Neural cell (in vitro differentiated cells): ENCODE measurements around the gene RPUSD1. TPM values are rescaled to one million over a fixed set of nuclear protein-coding genes. Genes with fewer than 3 reads are reported as not detected.

Experiments
- H2AFZ ChIP-seq: fragments of 200-600, 300-800 bp; sonication (generic), shearing (Covaris generic); 2 replicates; pipeline ENCODE4 v1.6.0; 2014; ENCODE audit warnings: low read depth, mild to moderate bottlenecking, antibody characterized with exemption, low read length, moderate library complexity
- H3F3A ChIP-seq: fragments of 200-600 bp; shearing (Covaris generic); 2 replicates; pipeline ENCODE4 v1.6.1; 2016; ENCODE audit warnings: mild to moderate bottlenecking, moderate library complexity, mixed read lengths, antibody characterized with exemption, low read length; ENCODE audit not compliant: insufficient read depth, poor library complexity, severe bottlenecking
- H3K27ac ChIP-seq: fragments of 200-600, 300-800 bp; sonication (generic), shearing (Covaris generic); 2 replicates; pipeline ENCODE4 v1.5.1; 2014; ENCODE audit warnings: mild to moderate bottlenecking, low read length, moderate library complexity
- H3K27me3 ChIP-seq: fragments of 300-800, 200-600 bp; sonication (generic), shearing (Covaris generic); 2 replicates; pipeline ENCODE4 v1.6.0; 2014; ENCODE audit warnings: mild to moderate bottlenecking, low read depth, low read length, moderate library complexity; ENCODE audit not compliant: insufficient read depth
- H3K36me3 ChIP-seq: fragments of 300-800, 200-600 bp; sonication (generic), shearing (Covaris generic); 2 replicates; pipeline ENCODE4 v1.5.1; 2014; ENCODE audit warnings: mild to moderate bottlenecking, antibody characterized with exemption, low read length, moderate library complexity; ENCODE audit not compliant: insufficient read depth
- H3K4me2 ChIP-seq: fragments of 300-800, 200-600 bp; sonication (generic), shearing (Covaris generic); 2 replicates; pipeline ENCODE4 v1.6.0; 2014; ENCODE audit warnings: mild to moderate bottlenecking, low read length
- H3K4me3 ChIP-seq: fragments of 300-800, 200-600 bp; sonication (generic), shearing (Covaris generic); 2 replicates; pipeline ENCODE4 v1.5.1; 2014; ENCODE audit warnings: mild to moderate bottlenecking, low read length, moderate library complexity
- H3K79me2 ChIP-seq: fragments of 200-600 bp; shearing (Covaris generic); replicated peaks from 2 replicates; pipeline ENCODE4 v1.6.0; 2014; ENCODE audit warnings: mild to moderate bottlenecking, low read length, moderate library complexity; ENCODE audit not compliant: insufficient read depth
- H3K9ac ChIP-seq: fragments of 300-800, 200-600 bp; sonication (generic), shearing (Covaris generic); 2 replicates; pipeline ENCODE4 v1.6.1; 2016; ENCODE audit warnings: mild to moderate bottlenecking, low read length, mixed read lengths
- H3K9me2 ChIP-seq: fragments of 200-600 bp; shearing (Covaris generic); 2 replicates; pipeline ENCODE4 v1.6.1; 2016; ENCODE audit warnings: mild to moderate bottlenecking, low read length, mixed read lengths; ENCODE audit not compliant: insufficient read depth
- H3K9me3 ChIP-seq: fragments of 200-600, 300-800 bp; sonication (generic), shearing (Covaris generic); 2 replicates; pipeline ENCODE4 v1.6.1; 2016; ENCODE audit warnings: mild to moderate bottlenecking, mixed run types, low read length, moderate library complexity, mixed read lengths
- H4K20me1 ChIP-seq: fragments of 200-600 bp; shearing (Covaris generic); 2 replicates; pipeline ENCODE4 v1.6.1; 2016; ENCODE audit warnings: mild to moderate bottlenecking, mixed run types; ENCODE audit not compliant: insufficient read depth
- EP300 ChIP-seq: fragments of 450-650 bp; conservative IDR thresholded peaks from 2 replicates; pipeline ENCODE4 v1.6.1; 2014; ENCODE audit warnings: antibody characterized with exemption, mild to moderate bottlenecking, moderate library complexity; ENCODE audit not compliant: poor library complexity, severe bottlenecking
- EZH2 ChIP-seq: fragments of 200-600, 300-800 bp; shearing (Covaris generic), sonication (generic); IDR thresholded peaks from 2 replicates; pipeline ENCODE4 v1.6.1; 2014; ENCODE audit warnings: antibody characterized with exemption, low read length, borderline replicate concordance, mild to moderate bottlenecking; ENCODE audit not compliant: insufficient read depth, poor library complexity, severe bottlenecking
- MXI1 ChIP-seq: fragments of 450-650 bp; conservative IDR thresholded peaks from 2 replicates; pipeline ENCODE4 v1.6.1; 2014; ENCODE audit warnings: antibody characterized with exemption, mild to moderate bottlenecking; ENCODE audit not compliant: poor library complexity, severe bottlenecking
- POLR2AphosphoS5 ChIP-seq: IDR thresholded peaks from 2 replicates; pipeline ENCODE4 v1.6.1; 2012
- RAD21 ChIP-seq: fragments of 450-650 bp; conservative IDR thresholded peaks from 2 replicates; pipeline ENCODE4 v1.6.1; 2014; ENCODE audit warnings: antibody characterized with exemption, mild to moderate bottlenecking, moderate library complexity
- SMC3 ChIP-seq: fragments of 450-650 bp; conservative IDR thresholded peaks from 2 replicates; pipeline ENCODE4 v1.6.1; 2014; ENCODE audit warnings: antibody characterized with exemption, mild to moderate bottlenecking, moderate library complexity; ENCODE audit not compliant: poor library complexity
- TAF1 ChIP-seq: IDR thresholded peaks from 2 replicates; pipeline ENCODE4 v1.6.1; 2012; ENCODE audit warnings: low read depth
- polyA plus RNA-seq: library from polyadenylated mRNA; depleted of rRNA; stranded (reverse); fragments of >200 nt; gene quantifications from 2 replicates; pipeline ENCODE4 v1.2.3, GENCODE V29; 2014
- TF ChIP-seq, protein P1 (sequence below): IDR thresholded peaks from 2 replicates; pipeline ENCODE4 v1.6.1; 2012; ENCODE audit warnings: borderline replicate concordance
- TF ChIP-seq, protein P2 (sequence below): fragments of 450-650 bp; IDR thresholded peaks from 2 replicates; pipeline ENCODE4 v1.5.1; 2014; ENCODE audit warnings: antibody characterized with exemption, mild to moderate bottlenecking, moderate library complexity; ENCODE audit not compliant: poor library complexity, severe bottlenecking

The RPUSD1 gene
- polyA plus RNA-seq, 1 donor from 2014 or later: 42.4 TPM

DNA sequence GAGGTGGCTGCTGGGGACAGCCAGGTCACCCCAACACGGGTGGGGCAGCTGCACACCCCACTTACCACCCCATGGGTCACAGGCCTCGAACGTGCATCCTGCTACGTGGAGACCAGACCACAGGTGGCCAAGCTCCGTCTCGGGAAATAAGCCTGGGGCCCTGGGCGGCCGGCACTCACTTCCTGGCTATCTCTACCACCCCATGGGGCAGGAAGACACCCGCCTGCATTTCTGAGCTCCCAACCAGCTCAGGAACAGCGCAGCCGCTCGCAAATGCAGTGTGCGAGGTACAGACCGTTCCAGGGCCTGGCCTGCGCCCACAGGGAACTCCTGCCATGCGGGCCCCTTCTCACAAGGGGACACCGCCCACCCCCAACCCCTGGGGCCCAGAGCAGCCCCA lies 17.3 kb upstream of the RPUSD1 start:
- H3K36me3 ChIP-seq: no peaks in the 10 kb centered on the region
- no peaks in the 10 kb centered on the region for H3K9me3 ChIP-seq
- no peak overlapping the region for H3K27ac ChIP-seq
- TF ChIP-seq TAF1: no peak
- no peak for TF ChIP-seq MXI1
- TF ChIP-seq POLR2AphosphoS5: no peak
- TF ChIP-seq RAD21: no peak
- no peak for TF ChIP-seq SMC3
- no peak overlapping the region for H3K4me2 ChIP-seq
- H4K20me1 ChIP-seq: no peaks in the 10 kb centered on the region
- H3K79me2 ChIP-seq: no peaks in the 10 kb centered on the region
- no peaks in the 10 kb centered on the region for H3K9me2 ChIP-seq
- no peak overlapping the region for H3K4me3 ChIP-seq
- peaks cover 9% of the 10 kb centered on the region for H3K27me3 ChIP-seq
- H3F3A ChIP-seq: no peaks in the 10 kb centered on the region
- no peak overlapping the region for H3K9ac ChIP-seq
- H2AFZ ChIP-seq: no peak overlapping the region

GRCh38 chr16:804193-805048 lies 16.2 kb upstream of the RPUSD1 start:
- Histone ChIP-seq H3K9me3 (no peaks in the 10 kb centered on the region), H3K36me3 (no peaks in the 10 kb centered on the region), H3K27me3 (peaks cover 15% of the 10 kb centered on the region), H4K20me1 (no peaks in the 10 kb centered on the region), H3K9ac (no peak overlapping the region), H3K27ac (no peak overlapping the region), H3K9me2 (no peaks in the 10 kb centered on the region), H3K79me2 (no peaks in the 10 kb centered on the region), H3K4me2 (no peak overlapping the region), H3K4me3 (no peak overlapping the region), H3F3A (no peaks in the 10 kb centered on the region), H2AFZ (no peak overlapping the region)
- TF ChIP-seq, protein P1, sequence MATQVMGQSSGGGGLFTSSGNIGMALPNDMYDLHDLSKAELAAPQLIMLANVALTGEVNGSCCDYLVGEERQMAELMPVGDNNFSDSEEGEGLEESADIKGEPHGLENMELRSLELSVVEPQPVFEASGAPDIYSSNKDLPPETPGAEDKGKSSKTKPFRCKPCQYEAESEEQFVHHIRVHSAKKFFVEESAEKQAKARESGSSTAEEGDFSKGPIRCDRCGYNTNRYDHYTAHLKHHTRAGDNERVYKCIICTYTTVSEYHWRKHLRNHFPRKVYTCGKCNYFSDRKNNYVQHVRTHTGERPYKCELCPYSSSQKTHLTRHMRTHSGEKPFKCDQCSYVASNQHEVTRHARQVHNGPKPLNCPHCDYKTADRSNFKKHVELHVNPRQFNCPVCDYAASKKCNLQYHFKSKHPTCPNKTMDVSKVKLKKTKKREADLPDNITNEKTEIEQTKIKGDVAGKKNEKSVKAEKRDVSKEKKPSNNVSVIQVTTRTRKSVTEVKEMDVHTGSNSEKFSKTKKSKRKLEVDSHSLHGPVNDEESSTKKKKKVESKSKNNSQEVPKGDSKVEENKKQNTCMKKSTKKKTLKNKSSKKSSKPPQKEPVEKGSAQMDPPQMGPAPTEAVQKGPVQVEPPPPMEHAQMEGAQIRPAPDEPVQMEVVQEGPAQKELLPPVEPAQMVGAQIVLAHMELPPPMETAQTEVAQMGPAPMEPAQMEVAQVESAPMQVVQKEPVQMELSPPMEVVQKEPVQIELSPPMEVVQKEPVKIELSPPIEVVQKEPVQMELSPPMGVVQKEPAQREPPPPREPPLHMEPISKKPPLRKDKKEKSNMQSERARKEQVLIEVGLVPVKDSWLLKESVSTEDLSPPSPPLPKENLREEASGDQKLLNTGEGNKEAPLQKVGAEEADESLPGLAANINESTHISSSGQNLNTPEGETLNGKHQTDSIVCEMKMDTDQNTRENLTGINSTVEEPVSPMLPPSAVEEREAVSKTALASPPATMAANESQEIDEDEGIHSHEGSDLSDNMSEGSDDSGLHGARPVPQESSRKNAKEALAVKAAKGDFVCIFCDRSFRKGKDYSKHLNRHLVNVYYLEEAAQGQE: no peak
- TF ChIP-seq, protein P2, sequence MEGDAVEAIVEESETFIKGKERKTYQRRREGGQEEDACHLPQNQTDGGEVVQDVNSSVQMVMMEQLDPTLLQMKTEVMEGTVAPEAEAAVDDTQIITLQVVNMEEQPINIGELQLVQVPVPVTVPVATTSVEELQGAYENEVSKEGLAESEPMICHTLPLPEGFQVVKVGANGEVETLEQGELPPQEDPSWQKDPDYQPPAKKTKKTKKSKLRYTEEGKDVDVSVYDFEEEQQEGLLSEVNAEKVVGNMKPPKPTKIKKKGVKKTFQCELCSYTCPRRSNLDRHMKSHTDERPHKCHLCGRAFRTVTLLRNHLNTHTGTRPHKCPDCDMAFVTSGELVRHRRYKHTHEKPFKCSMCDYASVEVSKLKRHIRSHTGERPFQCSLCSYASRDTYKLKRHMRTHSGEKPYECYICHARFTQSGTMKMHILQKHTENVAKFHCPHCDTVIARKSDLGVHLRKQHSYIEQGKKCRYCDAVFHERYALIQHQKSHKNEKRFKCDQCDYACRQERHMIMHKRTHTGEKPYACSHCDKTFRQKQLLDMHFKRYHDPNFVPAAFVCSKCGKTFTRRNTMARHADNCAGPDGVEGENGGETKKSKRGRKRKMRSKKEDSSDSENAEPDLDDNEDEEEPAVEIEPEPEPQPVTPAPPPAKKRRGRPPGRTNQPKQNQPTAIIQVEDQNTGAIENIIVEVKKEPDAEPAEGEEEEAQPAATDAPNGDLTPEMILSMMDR: no peak
- TF ChIP-seq POLR2AphosphoS5: no peak
- TF ChIP-seq RAD21: no peak
- TF ChIP-seq MXI1: no peak
- no peak for TF ChIP-seq EZH2
- no peak for TF ChIP-seq EP300
- TF ChIP-seq TAF1: no peak
- no peak for TF ChIP-seq SMC3
